K562 (cell line): ENCODE results near the gene TTC39B. TPM values are rescaled to one million over a fixed set of nuclear protein-coding genes. Genes with fewer than 3 reads are reported as not detected.

ENCODE experiments used
- ATAC-seq: fragments of 200-7000 bp; cut with Tn5 transposase; 3 replicates; pipeline ENCODE4 v1.9.1; 2020; ENCODE audit warnings: moderate library complexity
- BruUV-seq: library from RNA; stranded (reverse); fragments of 400-500 nt; replicated peaks from 2 replicates; lab custom pipeline; 2021; lab: Mats Ljungman, UMichigan
- CTCF ChIA-PET: fragments of 300-600 bp; formaldehyde crosslinking; extraction: SDS; loops from one replicate; lab custom pipeline; 2021; ENCODE audit warnings: low intra/inter-chr PET ratio; lab: Yijun Ruan, JAX
- POLR2A ChIA-PET: fragments of 300-600, 350-650 bp; sonication (Branson Sonifier 250); formaldehyde crosslinking; extraction: SDS; loops from one replicate; lab custom pipeline; 2021; ENCODE audit warnings: antibody characterized with exemption, inconsistent platforms; lab: Yijun Ruan, JAX
- DNase-seq, 4 experiments: peaks; one replicate each; pipeline versions ENCODE4 v3.0.0 to v3.0.0-alpha.2; 2011 to 2018; ENCODE audit warnings: low spot score in 3 of 4, mixed read lengths in 3 of 4; ENCODE audit errors: extremely low read depth in 1 of 4
- FAIRE-seq: peaks from 2 replicates; lab custom pipeline; 2011; peaks lifted over from hg19 to GRCh38; lab: Jason Lieb, UNC
- H2AFZ ChIP-seq: 2 replicates; pipeline ENCODE4 v1.6.0; 2011; ENCODE audit warnings: low read depth, low read length, control low read depth, inconsistent platforms
- H3K27ac ChIP-seq: fragments of 200-600 bp; 3 replicates; pipeline ENCODE4 v1.8.0; 2011; ENCODE audit warnings: low read depth, mild to moderate bottlenecking, control low read depth, inconsistent platforms, low read length, moderate library complexity, mixed read lengths; ENCODE audit errors: extremely low read depth
- H3K27me3 ChIP-seq, 2 experiments: fragments of 300-600 bp in 1 of 2; 2 replicates in 1 of 2; 3 replicates in 1 of 2; pipeline versions ENCODE4 v1.6.0 to v1.8.0; 2011; ENCODE audit warnings: inconsistent platforms in 2 of 2, low read length in 2 of 2, mild to moderate bottlenecking in 1 of 2, mixed read lengths in 1 of 2, moderate library complexity in 1 of 2; ENCODE audit not compliant: control insufficient read depth in 2 of 2, insufficient read depth in 2 of 2
- H3K36me3 ChIP-seq: fragments of 300-600 bp; 3 replicates; pipeline ENCODE4 v1.8.0; 2011; ENCODE audit warnings: mild to moderate bottlenecking, low read length, inconsistent platforms; ENCODE audit not compliant: control insufficient read depth, insufficient read depth
- H3K4me1 ChIP-seq, 2 experiments: fragments of 200-600 bp in 1 of 2; replicated peaks in 1 of 2; 2 replicates in 1 of 2; 3 replicates in 1 of 2; pipeline versions ENCODE4 v1.5.1 to v1.8.0; 2011; ENCODE audit warnings: inconsistent platforms in 2 of 2, low read length in 2 of 2, mild to moderate bottlenecking in 1 of 2, mixed read lengths in 1 of 2, moderate library complexity in 1 of 2; ENCODE audit not compliant: control insufficient read depth in 2 of 2, insufficient read depth in 2 of 2
- H3K4me2 ChIP-seq: 2 replicates; pipeline ENCODE4 v1.6.1; 2011; ENCODE audit warnings: low read length, control low read depth, inconsistent platforms, mixed read lengths; ENCODE audit not compliant: insufficient read depth
- H3K4me3 ChIP-seq: fragments of 200-600 bp; sonication (generic), shearing (Covaris generic); 2 replicates; pipeline ENCODE4 v1.5.1; 2016; ENCODE audit warnings: control low read depth, inconsistent platforms
- H3K79me2 ChIP-seq: fragments of 200-600 bp; 3 replicates; pipeline ENCODE4 v1.8.0; 2011; ENCODE audit warnings: low read length, inconsistent platforms; ENCODE audit not compliant: control insufficient read depth, insufficient read depth
- H3K9ac ChIP-seq, 2 experiments: 2 replicates each; pipeline versions ENCODE4 v1.6.0 to v1.6.1; 2011; ENCODE audit warnings: low read depth in 2 of 2, low read length in 2 of 2, control low read depth in 1 of 2, inconsistent platforms in 1 of 2, mild to moderate bottlenecking in 1 of 2, mixed read lengths in 1 of 2; ENCODE audit not compliant: insufficient read depth in 1 of 2
- H3K9me1 ChIP-seq: one replicate; pipeline ENCODE4 v1.6.0; 2011; ENCODE audit warnings: inconsistent platforms, mild to moderate bottlenecking, low read length, moderate library complexity; ENCODE audit not compliant: control insufficient read depth, insufficient read depth
- H3K9me3 ChIP-seq: replicated peaks from 2 replicates; pipeline ENCODE4 v1.5.1; 2011; ENCODE audit warnings: low read depth, low read length, inconsistent platforms; ENCODE audit not compliant: control insufficient read depth, insufficient read depth
- H4K20me1 ChIP-seq: replicated peaks from 2 replicates; pipeline ENCODE4 v1.6.1; 2011; ENCODE audit warnings: low read length, inconsistent platforms, mixed read lengths; ENCODE audit not compliant: control insufficient read depth, insufficient read depth
- CUX1 ChIP-seq: fragments of 200-800 bp; sonication (Bioruptor generic); IDR thresholded peaks from 2 replicates; pipeline ENCODE4 v1.6.1; 2016; ENCODE audit warnings: missing genetic modification characterization, missing compliant biosample characterization
- EWSR1 ChIP-seq: fragments of 450-650 bp; IDR thresholded peaks from 2 replicates; pipeline ENCODE4 v1.6.1; 2018; ENCODE audit warnings: borderline replicate concordance, mild to moderate bottlenecking, low read depth, moderate library complexity; ENCODE audit not compliant: partially characterized antibody
- FOXK1 ChIP-seq: sonication (generic); formaldehyde crosslinking; IDR thresholded peaks from 2 replicates; pipeline ENCODE4 v1.8.0; 2022; ENCODE audit warnings: missing genetic modification reagents, mild to moderate bottlenecking, borderline replicate concordance
- MYNN ChIP-seq, 2 experiments: sonication (generic); formaldehyde crosslinking in 1 of 2; IDR thresholded peaks; 2 replicates each; pipeline versions ENCODE4 v1.5.0 to v1.6.1; 2016 to 2020; ENCODE audit warnings: antibody characterized with exemption in 1 of 2, missing genetic modification reagents in 1 of 2
- NBN ChIP-seq: fragments of 450-650 bp; IDR thresholded peaks from 2 replicates; pipeline ENCODE4 v1.6.1; 2016; ENCODE audit warnings: low read depth, mild to moderate bottlenecking
- PHB ChIP-seq: fragments of 250-450 bp; sonication (Bioruptor Pico); IDR thresholded peaks from 2 replicates; pipeline ENCODE4 v1.5.0; 2021
- RBM17 ChIP-seq: fragments of 200-400 bp; formaldehyde crosslinking; IDR thresholded peaks from 2 replicates; pipeline ENCODE4 v1.6.1; 2017; ENCODE audit warnings: low read depth, mild to moderate bottlenecking, low read length, borderline replicate concordance
- SAFB2 ChIP-seq: fragments of 200-400 bp; formaldehyde crosslinking; IDR thresholded peaks from 2 replicates; pipeline ENCODE4 v1.6.1; 2018; ENCODE audit warnings: borderline replicate concordance, low read length, low read depth, moderate library complexity; ENCODE audit not compliant: severe bottlenecking
- SP1 ChIP-seq: sonication (generic); formaldehyde crosslinking; IDR thresholded peaks from 2 replicates; pipeline ENCODE4 v1.8.1; 2022; ENCODE audit warnings: mild to moderate bottlenecking, missing genetic modification reagents
- SPI1 ChIP-seq: IDR thresholded peaks from 2 replicates; pipeline ENCODE4 v1.6.1; 2011; ENCODE audit warnings: low read depth, low read length, control low read depth, borderline replicate concordance
- ZKSCAN8 ChIP-seq: fragments of 200-800 bp; sonication (Bioruptor generic); IDR thresholded peaks from 2 replicates; pipeline ENCODE4 v1.6.1; 2016; ENCODE audit warnings: missing genetic modification characterization, missing compliant biosample characterization
- ZNF121 ChIP-seq: sonication (generic); formaldehyde crosslinking; conservative IDR thresholded peaks from 2 replicates; pipeline ENCODE4 v1.8.0; 2022; ENCODE audit warnings: missing genetic modification reagents
- ZNF239 ChIP-seq: fragments of 250-450 bp; sonication (Bioruptor Pico); IDR thresholded peaks from 2 replicates; pipeline ENCODE4 v1.4.0; 2020; ENCODE audit warnings: mild to moderate bottlenecking
- ZNF707 ChIP-seq: fragments of 250-450 bp; sonication (Bioruptor Pico); conservative IDR thresholded peaks from 2 replicates; pipeline ENCODE4 v1.8.0; 2022; ENCODE audit warnings: inconsistent platforms, mild to moderate bottlenecking, moderate library complexity
- ZZZ3 ChIP-seq: fragments of 450-650 bp; IDR thresholded peaks from 2 replicates; pipeline ENCODE4 v1.6.1; 2016; ENCODE audit warnings: antibody characterized with exemption, mild to moderate bottlenecking, moderate library complexity
- WGBS: fragments of 100-300 bp; shearing (Covaris generic); methylation state at CpG from one replicate; pipeline ENCODE4 v1.1.6; 2016; ENCODE audit warnings: low coverage, mixed read lengths; ENCODE audit not compliant: insufficient coverage; ENCODE audit errors: missing lambda C conversion rate; 5-methylcytosine and 5-hydroxymethylcytosine counted together
- in situ Hi-C: fragments of 300-500 bp; cut with MboI; formaldehyde crosslinking; loops from 4 replicates; pipeline ENCODE4 v1.15.0; 2018; ENCODE audit warnings: inconsistent platforms, mixed read lengths
- intact Hi-C: fragments of 100-400 bp; cut with micrococcal nuclease; formaldehyde crosslinking; loops from 2 replicates; pipeline ENCODE4 v1.14.2; 2022
- polyA plus RNA-seq, 8 experiments: library from polyadenylated mRNA; depleted of rRNA in 4 of 8; stranded (reverse) in 5 of 8; unstranded in 3 of 8; fragments of >200 nt; fragmentation: Nextera tagmentation in 2 of 8; fragmentation: Illumina TruSeq in 1 of 8; extraction: Ambion mirVana in 2 of 8; extraction: Trizol in 1 of 8; gene quantifications; 2 replicates each; pipeline versions ENCODE4 v1.2.1 to v1.2.3, GENCODE V29; 2011 to 2014; ENCODE audit warnings: inconsistent platforms in 1 of 8, missing spikeins in 1 of 8
- total RNA-seq, 7 experiments: library from RNA; depleted of rRNA in 6 of 7; stranded (reverse); fragments of >200 nt in 6 of 7; fragmentation: Illumina TruSeq in 2 of 7; extraction: Trizol in 2 of 7; gene quantifications; 2 replicates each; pipeline versions ENCODE4 v1.2.1 to v1.2.3, GENCODE V29; 2011 to 2021; ENCODE audit warnings: low replicate concordance in 1 of 7

The TTC39B gene
- total and polyA plus RNA-seq, 9 of the 15 experiments (the other 6 are each of a cell fraction or from before 2014, with no cell fraction given) = 0.32 to 1.2 (median 0.95) TPM

- in situ Hi-C loops = no loop called here
- Histone ChIP-seq H3K4me1 (no peaks in the 10 kb centered on the region), H3K4me2 (no peak overlapping the region), H3K9me1 (no peaks in the 10 kb centered on the region), H3K36me3 (no peaks in the 10 kb centered on the region), H3K27ac (no peak overlapping the region), H2AFZ (no peak overlapping the region), H3K4me3 (no peak overlapping the region), H3K79me2 (no peaks in the 10 kb centered on the region), H3K27me3 (no peaks in the 10 kb centered on the region), H4K20me1 (no peaks in the 10 kb centered on the region), H3K9ac (no peak overlapping the region), H3K9me3 (no peaks in the 10 kb centered on the region)
- TF ChIP-seq NBN (no peak), MYNN (IDR thresholded peaks at IDR 0.05) (no peak), MYNN (CRISPR knock-in tag; IDR thresholded peaks at IDR 0.05) (no peak), PHB (no peak), ZNF239 (CRISPR knock-in tag) (no peak), ZNF121 (CRISPR knock-in tag) (no peak), SAFB2 (no peak), SPI1 (no peak), CUX1 (CRISPR knock-in tag) (no peak), EWSR1 (no peak), FOXK1 (CRISPR knock-in tag) (no peak), RBM17 (no peak), ZKSCAN8 (CRISPR knock-in tag) (no peak), ZZZ3 (no peak), ZNF707 (CRISPR knock-in tag) (no peak), SP1 (CRISPR knock-in tag) (no peak)
- intact Hi-C loops = no loop called here
- ChIA-PET POLR2A (interaction anchor here (1.0 kb wide), 1 partner anchor 8 kb away, joined by 3 read pairs; no protein-coding TSS in a partner anchor), CTCF (no interaction called here)
- FAIRE-seq (no peak), DNase-seq (no peak), ATAC-seq (no peak)
- 5% methylated on average over 2 of the region's 2 CpGs for WGBS
- no TSS peak for BruUV-seq
Observed at GRCh38 chr9:15248621-15249020, 58.4 kb downstream of the TTC39B start.
